H1 (cell line): ENCODE results near the gene RPL39L. TPM values are rescaled to one million over a fixed set of nuclear protein-coding genes. Genes with fewer than 3 reads are reported as not detected.

Source experiments
- CTCF ChIA-PET: fragments of 300-600 bp; sonication (Branson Sonifier 250); formaldehyde crosslinking; loops from one replicate; lab custom pipeline; 2021; ENCODE audit not compliant: partially characterized antibody; lab: Charles Lee
- POLR2A ChIA-PET: fragments of 300-600 bp; sonication (Branson Sonifier 250); formaldehyde crosslinking; loops from one replicate; lab custom pipeline; 2021; ENCODE audit warnings: inconsistent platforms; ENCODE audit not compliant: partially characterized antibody; lab: Charles Lee
- DNase-seq, 2 experiments: peaks; one replicate each; pipeline versions ENCODE4 v3.0.0 to v3.0.0-alpha.2; 2010 to 2022; ENCODE audit warnings: low spot score in 2 of 2, low read depth in 1 of 2, mixed read lengths in 1 of 2
- FAIRE-seq: peaks from 2 replicates; lab custom pipeline; 2011; peaks lifted over from hg19 to GRCh38; lab: Jason Lieb, UNC
- H2AFZ ChIP-seq: 2 replicates; pipeline ENCODE4 v1.8.1; 2012; ENCODE audit warnings: low read length, inconsistent platforms
- H2AK5ac ChIP-seq: 2 replicates; pipeline ENCODE4 v1.6.1; 2013; ENCODE audit warnings: low read depth, low read length
- H2BK120ac ChIP-seq: replicated peaks from 2 replicates; pipeline ENCODE3; 2013; ENCODE audit warnings: low read depth, low read length, inconsistent platforms
- H2BK12ac ChIP-seq: 2 replicates; pipeline ENCODE4 v1.6.1; 2013; ENCODE audit warnings: low read depth, low read length
- H2BK15ac ChIP-seq: 2 replicates; pipeline ENCODE4 v1.6.1; 2013; ENCODE audit warnings: low read length
- H2BK20ac ChIP-seq: 2 replicates; pipeline ENCODE4 v1.6.1; 2013; ENCODE audit warnings: low read length
- H2BK5ac ChIP-seq: 2 replicates; pipeline ENCODE4 v1.6.1; 2013; ENCODE audit warnings: low read depth, low read length
- H3K14ac ChIP-seq: 2 replicates; pipeline ENCODE4 v1.6.1; 2013; ENCODE audit warnings: inconsistent platforms; ENCODE audit not compliant: insufficient read length
- H3K18ac ChIP-seq: 2 replicates; pipeline ENCODE4 v1.6.1; 2013; ENCODE audit warnings: low read length; ENCODE audit errors: extremely low read depth
- H3K23ac ChIP-seq: 2 replicates; pipeline ENCODE4 v1.6.1; 2013; ENCODE audit warnings: inconsistent platforms; ENCODE audit not compliant: insufficient read length
- H3K23me2 ChIP-seq: 2 replicates; pipeline ENCODE4 v1.6.1; 2013; ENCODE audit warnings: low read depth, low read length
- H3K27ac ChIP-seq: 2 replicates; pipeline ENCODE4 v1.6.1; 2011; ENCODE audit warnings: low read depth, low read length, inconsistent platforms
- H3K27me3 ChIP-seq, 4 experiments: replicated peaks in 1 of 4; 1 replicate in 1 of 4; 2 replicates in 3 of 4; pipeline versions ENCODE4 v1.6.1 to v1.8.1; 2011 to 2013; ENCODE audit warnings: low read length in 3 of 4, mild to moderate bottlenecking in 3 of 4, inconsistent platforms in 2 of 4, mixed read lengths in 2 of 4, moderate library complexity in 1 of 4; ENCODE audit not compliant: control insufficient read depth in 3 of 4, insufficient read depth in 3 of 4; ENCODE audit errors: extremely low read depth in 1 of 4
- H3K36me3 ChIP-seq, 4 experiments: 2 replicates each; pipeline versions ENCODE4 v1.6.1 to v1.8.1; 2011 to 2013; ENCODE audit warnings: mild to moderate bottlenecking in 4 of 4, low read length in 3 of 4, moderate library complexity in 2 of 4, control low read depth in 1 of 4, inconsistent platforms in 1 of 4; ENCODE audit not compliant: insufficient read depth in 4 of 4, control insufficient read depth in 2 of 4
- H3K4ac ChIP-seq: replicated peaks from 2 replicates; pipeline ENCODE3; 2013; ENCODE audit warnings: low read length, low read depth, mixed read lengths, inconsistent platforms; ENCODE audit not compliant: insufficient read length
- H3K4me1 ChIP-seq, 4 experiments: replicated peaks in 1 of 4; 1 replicate in 1 of 4; 2 replicates in 3 of 4; pipeline versions ENCODE4 v1.6.1 to v1.8.1; 2011 to 2013; ENCODE audit warnings: low read length in 3 of 4, inconsistent platforms in 2 of 4, mixed read lengths in 1 of 4; ENCODE audit not compliant: insufficient read depth in 4 of 4, control insufficient read depth in 3 of 4
- H3K4me2 ChIP-seq, 2 experiments: 2 replicates each; pipeline versions ENCODE4 v1.6.1 to v1.8.1; 2011 to 2013; ENCODE audit warnings: low read depth in 2 of 2, low read length in 2 of 2, control low read depth in 1 of 2, inconsistent platforms in 1 of 2, mild to moderate bottlenecking in 1 of 2; ENCODE audit not compliant: insufficient read depth in 1 of 2
- H3K4me3 ChIP-seq, 4 experiments: fragments of 200-600, 300-600 bp in 1 of 4; sonication (generic), shearing (Covaris generic), sonication (Bioruptor Twin) in 1 of 4; 2 replicates each; pipeline versions ENCODE4 v1.5.1 to v1.8.1; 2011 to 2016; ENCODE audit warnings: low read length in 4 of 4, low read depth in 3 of 4, control low read depth in 2 of 4, inconsistent platforms in 2 of 4, mild to moderate bottlenecking in 2 of 4, mixed read lengths in 1 of 4, moderate library complexity in 1 of 4; ENCODE audit not compliant: insufficient read depth in 2 of 4; ENCODE audit errors: extremely low read depth in 1 of 4
- H3K56ac ChIP-seq: replicated peaks from 2 replicates; pipeline ENCODE3; 2013; ENCODE audit warnings: low read depth, mild to moderate bottlenecking, mixed read lengths, low read length, inconsistent platforms; ENCODE audit not compliant: insufficient read length
- H3K79me1 ChIP-seq: 2 replicates; pipeline ENCODE4 v1.6.1; 2013; ENCODE audit warnings: low read depth, low read length, control low read depth
- H3K79me2 ChIP-seq, 2 experiments: 2 replicates each; pipeline versions ENCODE4 v1.6.1 to v1.8.1; 2012 to 2013; ENCODE audit warnings: low read length in 2 of 2, mild to moderate bottlenecking in 2 of 2, inconsistent platforms in 1 of 2; ENCODE audit not compliant: insufficient read depth in 2 of 2, control insufficient read depth in 1 of 2
- H3K9ac ChIP-seq, 4 experiments: replicated peaks in 1 of 4; 1 replicate in 1 of 4; 2 replicates in 3 of 4; pipeline versions ENCODE4 v1.6.1 to v1.8.1; 2011 to 2013; ENCODE audit warnings: low read depth in 3 of 4, low read length in 3 of 4, control low read depth in 2 of 4, mild to moderate bottlenecking in 2 of 4, moderate library complexity in 2 of 4, inconsistent platforms in 1 of 4; ENCODE audit errors: extremely low read depth in 1 of 4
- H3K9me3 ChIP-seq, 2 experiments: 2 replicates each; pipeline versions ENCODE4 v1.6.1 to v1.8.1; 2012 to 2013; ENCODE audit warnings: mild to moderate bottlenecking in 2 of 2, moderate library complexity in 2 of 2, control low read depth in 1 of 2, inconsistent platforms in 1 of 2, low read depth in 1 of 2, low read length in 1 of 2, mixed read lengths in 1 of 2; ENCODE audit not compliant: insufficient read depth in 2 of 2
- H4K20me1 ChIP-seq, 2 experiments: replicated peaks in 1 of 2; 2 replicates each; pipeline versions ENCODE3 to v1.8.1; 2011 to 2013; ENCODE audit warnings: inconsistent platforms in 2 of 2, low read length in 2 of 2, mild to moderate bottlenecking in 1 of 2; ENCODE audit not compliant: insufficient read depth in 2 of 2, control insufficient read depth in 1 of 2
- H4K5ac ChIP-seq: 2 replicates; pipeline ENCODE4 v1.6.1; 2013; ENCODE audit warnings: low read length, low read depth, mixed read lengths, inconsistent platforms; ENCODE audit not compliant: insufficient read length
- H4K8ac ChIP-seq: 2 replicates; pipeline ENCODE4 v1.8.0; 2013; ENCODE audit warnings: mild to moderate bottlenecking, moderate library complexity, low read length, inconsistent platforms; ENCODE audit not compliant: insufficient read depth; ENCODE audit errors: extremely low read depth
- H4K91ac ChIP-seq: replicated peaks from 2 replicates; pipeline ENCODE3; 2013; ENCODE audit warnings: low read length, mixed read lengths, inconsistent platforms; ENCODE audit not compliant: insufficient read length
- BACH1 ChIP-seq: IDR thresholded peaks from 2 replicates; pipeline ENCODE4 v1.6.1; 2012; ENCODE audit warnings: low read length, improper control_type of control experiment
- CHD2 ChIP-seq: IDR thresholded peaks from 2 replicates; pipeline ENCODE4 v1.6.1; 2012; ENCODE audit warnings: low read length, improper control_type of control experiment
- CREB1 ChIP-seq: IDR thresholded peaks from 2 replicates; pipeline ENCODE4 v1.6.1; 2012; ENCODE audit warnings: inconsistent platforms
- NANOG ChIP-seq: IDR thresholded peaks from 2 replicates; pipeline ENCODE4 v1.6.1; 2011; ENCODE audit warnings: low read length, low read depth, mild to moderate bottlenecking, inconsistent platforms; ENCODE audit not compliant: insufficient read depth, poor library complexity, severe bottlenecking
- RNF2 ChIP-seq: fragments of 200-900, 300-1000 bp; sonication (generic); IDR thresholded peaks from 2 replicates; pipeline ENCODE4 v1.7.1; 2016; ENCODE audit warnings: borderline replicate concordance, low read depth, mild to moderate bottlenecking, antibody characterized with exemption, low read length; ENCODE audit not compliant: poor library complexity, severe bottlenecking; ENCODE audit errors: missing control alignments
- SAP30 ChIP-seq: fragments of 300-600 bp; sonication (generic); IDR thresholded peaks from 2 replicates; pipeline ENCODE4 v1.7.1; 2012; ENCODE audit warnings: low read length, moderate library complexity, mild to moderate bottlenecking, inconsistent platforms; ENCODE audit not compliant: insufficient read depth, insufficient replicate concordance
- SUZ12 ChIP-seq: fragments of 200-600 bp; sonication (generic); IDR thresholded peaks from 2 replicates; pipeline ENCODE4 v1.6.1; 2012; ENCODE audit warnings: mild to moderate bottlenecking, inconsistent platforms, low read length, moderate library complexity, mixed read lengths
- TAF1 ChIP-seq: IDR thresholded peaks from 2 replicates; pipeline ENCODE4 v1.6.1; 2011; ENCODE audit warnings: mild to moderate bottlenecking, low read depth, low read length
- WGBS, 2 experiments: shearing (Covaris generic) in 1 of 2; methylation state at CpG; one replicate each; pipeline versions ENCODE4 v1.1.6 to v1.1.7; 2013 to 2015; ENCODE audit warnings: low lambda C conversion rate in 2 of 2, mixed read lengths in 2 of 2, inconsistent platforms in 1 of 2, low coverage in 1 of 2, missing lambda C conversion rate in 1 of 2; ENCODE audit not compliant: insufficient replicate concordance in 2 of 2, insufficient coverage in 1 of 2, insufficient read length in 1 of 2; ENCODE audit errors: extremely low coverage in 1 of 2, missing lambda C conversion rate in 1 of 2; 5-methylcytosine and 5-hydroxymethylcytosine counted together
- polyA plus RNA-seq, 7 experiments: library from polyadenylated mRNA; depleted of rRNA in 3 of 7; stranded (reverse) in 5 of 7; unstranded in 2 of 7; fragments of >200 nt in 5 of 7; fragments of 200-250 nt in 2 of 7; gene quantifications; 1 replicate in 5 of 7; 2 replicates in 1 of 7; 4 replicates in 1 of 7; pipeline versions ENCODE4 v1.2.1 to v1.2.3, GENCODE V29; 2011 to 2013; ENCODE audit warnings: missing spikeins in 2 of 7, mixed read lengths in 2 of 7
- total RNA-seq: library from RNA; stranded (reverse); fragmentation: NEBNext Ultra II Directional; extraction: Animal tissue kit (Norgen Biotek cat#: 25700); gene quantifications from 2 replicates; pipeline ENCODE4 v1.2.1, GENCODE V29; 2021
- TF ChIP-seq, protein P1 (sequence below), 3 experiments: IDR thresholded peaks; 1 replicate in 2 of 3; 2 replicates in 1 of 3; pipeline versions ENCODE4 v1.5.1 to v1.6.1; 2011; ENCODE audit warnings: low read length in 3 of 3, mild to moderate bottlenecking in 3 of 3, inconsistent platforms in 2 of 3, low read depth in 1 of 3, moderate library complexity in 1 of 3; ENCODE audit not compliant: insufficient read depth in 1 of 3; ENCODE audit errors: control extremely low read depth in 1 of 3
- TF ChIP-seq, protein P2 (sequence below): IDR thresholded peaks from 2 replicates; pipeline ENCODE4 v1.6.1; 2011; ENCODE audit warnings: low read depth, mild to moderate bottlenecking, low read length; ENCODE audit not compliant: insufficient read depth

The RPL39L gene
- total and polyA plus RNA-seq, 2 of the 8 experiments (the other 6 are each of a cell fraction or from before 2014, with no cell fraction given) = 51.8 to 67.7 TPM

DNA sequence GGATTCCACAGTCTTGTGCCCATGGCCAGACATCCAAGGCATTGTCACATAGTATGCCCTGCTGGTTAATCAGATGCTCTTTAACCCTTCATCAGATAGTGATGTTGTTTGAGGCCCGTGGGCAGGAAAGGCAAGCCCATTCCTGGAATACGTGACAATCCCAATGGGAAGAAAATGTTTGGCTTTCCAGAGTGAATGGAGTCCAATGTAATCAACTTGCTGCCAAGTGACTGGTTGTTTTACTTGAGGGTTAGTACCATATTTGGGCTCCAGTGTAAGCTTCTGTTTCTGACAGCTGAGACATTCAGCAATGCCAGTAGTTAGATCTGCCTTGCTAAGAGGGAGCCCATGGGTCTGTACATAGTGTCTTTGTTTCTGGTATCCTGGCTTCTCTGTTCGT, 31.3 kb downstream of the RPL39L start:
- H3K4ac ChIP-seq = no peak overlapping the region
- no peaks in the 10 kb centered on the region for H3K79me2 ChIP-seq
- DNase-seq (no peak), FAIRE-seq (no peak)
- peaks cover 0 to 4% (median 0%) of the 10 kb centered on the region in 4 experiments; a peak in 1 of 7 replicates for H3K4me1 ChIP-seq
- no peak overlapping the region for H3K56ac ChIP-seq
- POLR2A ChIA-PET = no interaction called here
- H3K9me3 ChIP-seq = no peaks in the 10 kb centered on the region
- no peak overlapping the region for H4K5ac ChIP-seq
- no peak overlapping the region for H2BK20ac ChIP-seq
- H3K14ac ChIP-seq = no peak overlapping the region
- H3K36me3 ChIP-seq = no peaks in the 10 kb centered on the region
- 90% methylated on average over 3 of the region's 3 CpGs; no CpG with 5 or more reads in 1 of the 2 experiments for WGBS, 2 experiments
- H3K9ac ChIP-seq = no peak overlapping the region
- H2AK5ac ChIP-seq = no peak overlapping the region
- H3K23me2 ChIP-seq = no peaks in the 10 kb centered on the region; the same call in 1 of the 2 replicates
- H3K4me3 ChIP-seq = no peak overlapping the region
- no peak overlapping the region for H3K18ac ChIP-seq
- H3K27me3 ChIP-seq = no peaks in the 10 kb centered on the region
- H3K79me1 ChIP-seq = no peaks in the 10 kb centered on the region
- no peak overlapping the region for H3K27ac ChIP-seq
- no peak overlapping the region for H4K91ac ChIP-seq
- H2BK5ac ChIP-seq = no peak overlapping the region
- H4K20me1 ChIP-seq = peaks cover 0 to 2% of the 10 kb centered on the region in 2 experiments
- H2BK12ac ChIP-seq = no peak overlapping the region
- no peak overlapping the region for H2BK120ac ChIP-seq
- no peak overlapping the region for H3K4me2 ChIP-seq
- no peak overlapping the region for H2AFZ ChIP-seq
- no peak overlapping the region for H3K23ac ChIP-seq
- H4K8ac ChIP-seq = no peak overlapping the region
- CTCF ChIA-PET = interaction anchor here (1.0 kb wide), 1 partner anchor 42 kb away, joined by 3 read pairs; no protein-coding TSS in a partner anchor
- no peak overlapping the region for H2BK15ac ChIP-seq
- TF ChIP-seq RNF2 = no peak
- TF ChIP-seq, protein P1, sequence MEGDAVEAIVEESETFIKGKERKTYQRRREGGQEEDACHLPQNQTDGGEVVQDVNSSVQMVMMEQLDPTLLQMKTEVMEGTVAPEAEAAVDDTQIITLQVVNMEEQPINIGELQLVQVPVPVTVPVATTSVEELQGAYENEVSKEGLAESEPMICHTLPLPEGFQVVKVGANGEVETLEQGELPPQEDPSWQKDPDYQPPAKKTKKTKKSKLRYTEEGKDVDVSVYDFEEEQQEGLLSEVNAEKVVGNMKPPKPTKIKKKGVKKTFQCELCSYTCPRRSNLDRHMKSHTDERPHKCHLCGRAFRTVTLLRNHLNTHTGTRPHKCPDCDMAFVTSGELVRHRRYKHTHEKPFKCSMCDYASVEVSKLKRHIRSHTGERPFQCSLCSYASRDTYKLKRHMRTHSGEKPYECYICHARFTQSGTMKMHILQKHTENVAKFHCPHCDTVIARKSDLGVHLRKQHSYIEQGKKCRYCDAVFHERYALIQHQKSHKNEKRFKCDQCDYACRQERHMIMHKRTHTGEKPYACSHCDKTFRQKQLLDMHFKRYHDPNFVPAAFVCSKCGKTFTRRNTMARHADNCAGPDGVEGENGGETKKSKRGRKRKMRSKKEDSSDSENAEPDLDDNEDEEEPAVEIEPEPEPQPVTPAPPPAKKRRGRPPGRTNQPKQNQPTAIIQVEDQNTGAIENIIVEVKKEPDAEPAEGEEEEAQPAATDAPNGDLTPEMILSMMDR (IDR thresholded peaks at IDR 0.05; ENCODE audit: control extremely low read depth in 1 of 3, insufficient read depth in 1 of 3, low read depth in 1 of 3, low read length in 3 of 3) = no peak
- TF ChIP-seq, protein P2, sequence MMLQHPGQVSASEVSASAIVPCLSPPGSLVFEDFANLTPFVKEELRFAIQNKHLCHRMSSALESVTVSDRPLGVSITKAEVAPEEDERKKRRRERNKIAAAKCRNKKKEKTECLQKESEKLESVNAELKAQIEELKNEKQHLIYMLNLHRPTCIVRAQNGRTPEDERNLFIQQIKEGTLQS = no peak
- no peak for TF ChIP-seq BACH1
- TF ChIP-seq CHD2 = no peak
- TF ChIP-seq CREB1 = no peak
- TF ChIP-seq NANOG = no peak
- no peak for TF ChIP-seq SAP30
- no peak for TF ChIP-seq TAF1
- TF ChIP-seq SUZ12 = no peak
